OCI-LY3 (cell line): ENCODE data around the gene TMEM50A.

Experiments
- H2AFZ ChIP-seq: fragments of 200-600, 300-600 bp; shearing (Covaris generic); 2 replicates; pipeline ENCODE4 v1.6.0; 2014; ENCODE audit warnings: antibody characterized with exemption, low read depth, low read length
- H3K27ac ChIP-seq: fragments of 200-600, 300-600 bp; sonication (generic); 2 replicates; pipeline ENCODE4 v1.5.1; 2014; ENCODE audit warnings: mild to moderate bottlenecking, low read length, moderate library complexity, mixed read lengths
- H3K27me3 ChIP-seq: fragments of 200-600, 300-600 bp; sonication (generic); 2 replicates; pipeline ENCODE4 v1.6.1; 2014; ENCODE audit warnings: low read depth, low read length, mixed read lengths
- H3K36me3 ChIP-seq: fragments of 200-600, 300-600 bp; sonication (generic); replicated peaks from 2 replicates; pipeline ENCODE3; 2014; ENCODE audit warnings: low read depth, low read length, mixed read lengths
- H3K4me1 ChIP-seq: fragments of 300-600, 200-600 bp; sonication (generic); 2 replicates; pipeline ENCODE4 v1.6.1; 2014; ENCODE audit warnings: low read length, mixed read lengths
- H3K4me2 ChIP-seq: fragments of 200-600, 300-600 bp; sonication (generic); 2 replicates; pipeline ENCODE4 v1.6.1; 2014; ENCODE audit warnings: low read length, mixed read lengths
- H3K4me3 ChIP-seq: fragments of 300-600, 200-600 bp; sonication (generic); 2 replicates; pipeline ENCODE4 v1.5.1; 2014; ENCODE audit warnings: antibody characterized with exemption, mild to moderate bottlenecking, low read length, moderate library complexity
- H3K79me2 ChIP-seq: fragments of 300-600, 200-600 bp; shearing (Covaris generic); 2 replicates; pipeline ENCODE4 v1.6.1; 2014; ENCODE audit warnings: mild to moderate bottlenecking, low read length, mixed read lengths
- H3K9ac ChIP-seq: fragments of 300-600, 200-600 bp; shearing (Covaris generic); 2 replicates; pipeline ENCODE4 v1.6.0; 2014; ENCODE audit warnings: mild to moderate bottlenecking, low read length, moderate library complexity
- H3K9me3 ChIP-seq: fragments of 200-600, 300-600 bp; shearing (Covaris generic); 2 replicates; pipeline ENCODE4 v1.6.1; 2014; ENCODE audit warnings: low read length, mixed read lengths; ENCODE audit not compliant: insufficient read depth
- H4K20me1 ChIP-seq: fragments of 200-600, 300-600 bp; sonication (generic); 2 replicates; pipeline ENCODE4 v1.6.1; 2016; ENCODE audit warnings: low read length, mixed read lengths; ENCODE audit not compliant: insufficient read depth
- CTCF ChIP-seq: fragments of 200-600, 300-600 bp; sonication (generic); IDR thresholded peaks from 2 replicates; pipeline ENCODE4 v1.5.1; 2014; ENCODE audit warnings: antibody characterized with exemption, low read length, low read depth
- EZH2phosphoT487 ChIP-seq: fragments of 200-600 bp; shearing (Covaris generic); IDR thresholded peaks from 2 replicates; pipeline ENCODE4 v1.6.1; 2018; ENCODE audit warnings: antibody characterized with exemption, mixed run types, low read depth

Gene TMEM50A

DNA sequence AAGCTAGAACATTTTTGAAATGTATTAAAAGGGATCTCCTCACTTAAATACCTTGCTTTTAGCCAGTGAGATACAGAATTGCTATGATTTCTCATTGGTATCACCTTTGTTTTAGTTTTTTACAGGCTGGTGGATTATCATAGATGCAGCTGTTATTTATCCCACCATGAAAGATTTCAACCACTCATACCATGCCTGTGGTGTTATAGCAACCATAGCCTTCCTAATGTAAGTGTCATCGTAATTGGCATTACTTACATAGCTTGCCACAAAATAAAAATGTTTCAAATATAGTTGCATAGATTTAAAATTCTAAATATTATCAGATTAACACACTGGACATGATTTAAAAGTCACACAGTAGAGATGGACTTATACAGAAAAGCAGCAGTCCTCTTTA, 4.7 kb downstream of the TMEM50A start:
- Histone ChIP-seq H3K79me2 (peaks cover 59% of the 10 kb centered on the region), H3K9me3 (no peaks in the 10 kb centered on the region), H3K4me1 (0 out of 2 replicates have a peak, but pooled peaks cover 5% of the 10 kb centered on the region), H3K4me3 (no peak overlapping the region), H3K27ac (no peak overlapping the region), H3K27me3 (no peaks in the 10 kb centered on the region), H2AFZ (no peak overlapping the region), H4K20me1 (peaks cover 9% of the 10 kb centered on the region), H3K4me2 (no peak overlapping the region), H3K36me3 (peaks cover 13% of the 10 kb centered on the region), H3K9ac (no peak overlapping the region)
- TF ChIP-seq CTCF (no peak), EZH2phosphoT487 (no peak)

GRCh38 chr1:25343872-25344271, 5.7 kb downstream of the TMEM50A start:
- H3K9me3 ChIP-seq = no peaks in the 10 kb centered on the region
- no peak overlapping the region for H3K4me2 ChIP-seq
- H3K9ac ChIP-seq = no peak overlapping the region
- H3K27me3 ChIP-seq = no peaks in the 10 kb centered on the region
- H3K4me1 ChIP-seq = 0 out of 2 replicates have a peak, but pooled peaks cover 5% of the 10 kb centered on the region
- peaks cover 13% of the 10 kb centered on the region for H3K36me3 ChIP-seq
- TF ChIP-seq EZH2phosphoT487 (no peak), CTCF (no peak)
- no peak overlapping the region for H3K4me3 ChIP-seq
- peaks cover 55% of the 10 kb centered on the region for H3K79me2 ChIP-seq
- no peak overlapping the region for H2AFZ ChIP-seq
- no peak overlapping the region for H3K27ac ChIP-seq
- peaks cover 9% of the 10 kb centered on the region for H4K20me1 ChIP-seq

DNA sequence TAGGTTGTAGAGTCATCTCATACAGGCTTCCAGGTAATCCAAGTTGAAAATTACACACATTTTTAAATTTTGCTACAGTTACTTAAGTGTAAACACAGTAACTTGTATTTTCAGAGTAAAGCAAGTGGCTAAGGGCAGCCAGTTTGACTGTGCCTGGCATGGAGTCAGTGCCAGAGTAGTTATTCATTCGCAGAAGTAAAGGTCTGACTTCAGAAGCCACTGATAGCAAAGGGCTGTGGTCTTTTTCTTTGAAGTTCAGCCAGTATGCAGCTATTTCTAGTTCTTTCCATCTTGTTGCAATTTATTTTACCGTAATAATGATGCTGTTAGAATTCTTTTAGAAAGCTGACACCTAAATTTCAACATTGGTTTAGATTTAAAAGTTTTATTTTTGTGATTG, 9.4 kb downstream of the TMEM50A start:
- H3K4me3 ChIP-seq = no peak overlapping the region
- H3K4me2 ChIP-seq = no peak overlapping the region
- no peaks in the 10 kb centered on the region for H3K27me3 ChIP-seq
- no peak overlapping the region for H2AFZ ChIP-seq
- H3K79me2 ChIP-seq = peaks cover 18% of the 10 kb centered on the region
- no peaks in the 10 kb centered on the region for H4K20me1 ChIP-seq
- H3K36me3 ChIP-seq = peaks cover 12% of the 10 kb centered on the region
- TF ChIP-seq CTCF = no peak
- no peak for TF ChIP-seq EZH2phosphoT487
- H3K9me3 ChIP-seq = no peaks in the 10 kb centered on the region
- H3K9ac ChIP-seq = no peak overlapping the region
- H3K27ac ChIP-seq = no peak overlapping the region
- no peaks in the 10 kb centered on the region for H3K4me1 ChIP-seq

DNA sequence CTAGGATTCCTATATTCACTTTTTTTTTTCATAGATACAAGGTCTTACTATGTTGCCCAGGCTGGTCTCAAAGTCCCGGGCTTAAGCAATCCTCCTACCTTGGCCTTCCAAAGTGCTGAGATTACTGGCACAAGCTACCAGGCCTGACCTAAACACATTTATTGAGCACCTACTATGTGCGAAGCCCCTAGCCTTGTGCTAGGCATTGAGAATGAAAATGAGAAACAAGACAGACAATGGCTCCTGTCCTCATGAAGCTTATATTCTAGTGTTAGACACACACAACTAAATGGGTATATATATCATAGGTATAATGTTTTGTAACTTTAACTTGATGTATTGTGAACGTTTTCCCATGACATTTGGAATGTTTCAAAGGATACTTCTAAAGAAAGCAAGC, 11.5 kb downstream of the TMEM50A start:
- Histone ChIP-seq H3K9ac (no peak overlapping the region), H4K20me1 (no peaks in the 10 kb centered on the region), H3K9me3 (no peaks in the 10 kb centered on the region), H3K36me3 (peaks cover 7% of the 10 kb centered on the region), H3K79me2 (peaks cover 3% of the 10 kb centered on the region; the same call in 1 of the 2 replicates), H3K27me3 (no peaks in the 10 kb centered on the region), H3K4me1 (no peaks in the 10 kb centered on the region), H3K27ac (no peak overlapping the region), H3K4me3 (no peak overlapping the region), H2AFZ (no peak overlapping the region), H3K4me2 (no peak overlapping the region)
- TF ChIP-seq EZH2phosphoT487 (no peak), CTCF (no peak)
